ENCODE measurements around the gene ETV6. TPM values are rescaled to one million over a fixed set of nuclear protein-coding genes. Genes with fewer than 3 reads are reported as not detected.
A peak's percentile ranks its signal among the peaks of the same experiment; 100 is the strongest.

The ETV6 gene
- total RNA-seq, 1 donor from 2014 or later: 33.4 TPM

DNA sequence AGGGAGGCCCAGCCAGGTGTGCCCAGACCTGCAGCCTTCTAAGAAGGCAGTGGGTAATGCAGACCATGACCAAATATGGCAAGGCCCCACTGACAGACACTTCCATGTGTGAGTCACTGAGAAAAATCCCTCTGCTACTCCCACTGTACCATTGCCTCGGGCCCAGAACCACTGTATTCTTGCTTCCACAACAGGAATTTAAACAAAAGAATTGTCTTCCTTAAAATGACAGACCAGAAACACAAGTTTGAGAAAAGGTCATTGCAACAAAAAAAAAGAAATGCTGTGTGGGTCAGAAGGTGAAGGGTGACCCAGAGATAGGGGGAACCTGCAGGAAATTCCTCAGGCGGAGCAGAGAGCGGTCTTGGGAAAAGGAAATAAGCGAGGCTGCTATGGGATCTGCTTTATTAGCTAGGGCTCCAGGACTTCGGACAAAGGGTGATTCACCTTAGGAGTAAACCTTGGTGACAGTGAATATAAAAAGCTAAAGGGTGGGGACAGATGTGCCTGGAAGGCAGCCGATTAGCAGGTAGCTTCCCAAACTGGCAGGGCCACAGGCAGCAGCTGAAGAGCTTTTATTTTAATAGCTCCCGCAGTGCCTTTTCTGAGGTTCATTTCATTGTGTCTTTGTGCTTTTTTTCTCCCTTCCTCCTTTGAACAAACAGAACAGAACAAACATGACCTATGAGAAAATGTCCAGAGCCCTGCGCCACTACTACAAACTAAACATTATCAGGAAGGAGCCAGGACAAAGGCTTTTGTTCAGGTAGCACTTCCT is 236.0 kb downstream of the ETV6 start:
- no peak overlapping the region for H3K4me3 Mint-ChIP-seq (ENCODE audit: unreplicated experiment)
- no peaks in the 10 kb centered on the region for H3K9me3 Mint-ChIP-seq (ENCODE audit: low read depth)
- H3K36me3 Mint-ChIP-seq (ENCODE audit: low read depth): peaks cover 36% of the 10 kb centered on the region
- no peaks in the 10 kb centered on the region for H3K27me3 Mint-ChIP-seq (ENCODE audit: low read depth)
- TF ChIP-seq CTCF (IDR thresholded peaks at IDR 0.05): no peak
- no peak for DNase-seq (ENCODE audit: low spot score)
- H3K27ac Mint-ChIP-seq (ENCODE audit: unreplicated experiment): peak overlapping the region; percentile 91
- H3K4me1 Mint-ChIP-seq (ENCODE audit: low read depth): peaks cover 34% of the 10 kb centered on the region

GRCh38 chr12:11886339-11886738 is 236.9 kb downstream of the ETV6 start:
- Mint-ChIP-seq H3K9me3 (ENCODE audit: low read depth) (no peaks in the 10 kb centered on the region), H3K36me3 (ENCODE audit: low read depth) (peaks cover 40% of the 10 kb centered on the region), H3K4me1 (ENCODE audit: low read depth) (peaks cover 32% of the 10 kb centered on the region), H3K27ac (ENCODE audit: unreplicated experiment) (no peak overlapping the region), H3K4me3 (ENCODE audit: unreplicated experiment) (no peak overlapping the region), H3K27me3 (ENCODE audit: low read depth) (no peaks in the 10 kb centered on the region)
- TF ChIP-seq CTCF (IDR thresholded peaks at IDR 0.05): no peak
- DNase-seq (ENCODE audit: low spot score): no peak

- Mint-ChIP-seq H3K9me3 (ENCODE audit: low read depth) (no peaks in the 10 kb centered on the region), H3K27ac (ENCODE audit: unreplicated experiment) (peak overlapping the region; percentile 19), H3K4me1 (ENCODE audit: low read depth) (peaks cover 49% of the 10 kb centered on the region), H3K36me3 (ENCODE audit: low read depth) (peaks cover 41% of the 10 kb centered on the region), H3K4me3 (ENCODE audit: unreplicated experiment) (no peak overlapping the region), H3K27me3 (ENCODE audit: low read depth) (no peaks in the 10 kb centered on the region)
- TF ChIP-seq CTCF (IDR thresholded peaks at IDR 0.05): no peak
- DNase-seq (ENCODE audit: low spot score): no peak
These were observed 238.6 kb downstream of the ETV6 start for GRCh38 chr12:11888029-11888428.

DNA sequence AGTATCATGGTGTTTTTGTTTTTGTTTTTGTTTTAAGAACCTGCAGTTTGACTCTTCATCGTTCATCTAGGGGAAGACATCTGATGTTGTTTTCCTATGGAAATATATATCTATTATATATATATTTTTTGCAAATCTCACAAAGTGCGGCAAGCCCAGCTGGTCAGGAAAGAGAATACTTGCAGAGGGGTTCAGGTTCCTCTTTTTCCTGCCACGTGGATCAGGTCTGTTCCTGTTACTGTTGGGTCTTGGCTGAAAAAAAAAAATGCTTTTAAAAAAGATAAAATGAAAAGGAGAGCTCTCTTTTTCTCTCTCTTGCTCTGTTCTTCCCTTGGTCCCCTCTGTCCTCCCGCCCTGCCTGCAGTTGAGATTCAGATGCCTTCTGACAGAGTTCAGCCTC is 241.9 kb downstream of the ETV6 start:
- no peak for DNase-seq (ENCODE audit: low spot score)
- Mint-ChIP-seq H3K4me1 (ENCODE audit: low read depth) (peaks cover 25% of the 10 kb centered on the region), H3K9me3 (ENCODE audit: low read depth) (no peaks in the 10 kb centered on the region), H3K4me3 (ENCODE audit: unreplicated experiment) (no peak overlapping the region), H3K27ac (ENCODE audit: unreplicated experiment) (peak overlapping the region; percentile 53), H3K27me3 (ENCODE audit: low read depth) (no peaks in the 10 kb centered on the region), H3K36me3 (ENCODE audit: low read depth) (peaks cover 36% of the 10 kb centered on the region)
- no peak for TF ChIP-seq CTCF (IDR thresholded peaks at IDR 0.05)

DNA sequence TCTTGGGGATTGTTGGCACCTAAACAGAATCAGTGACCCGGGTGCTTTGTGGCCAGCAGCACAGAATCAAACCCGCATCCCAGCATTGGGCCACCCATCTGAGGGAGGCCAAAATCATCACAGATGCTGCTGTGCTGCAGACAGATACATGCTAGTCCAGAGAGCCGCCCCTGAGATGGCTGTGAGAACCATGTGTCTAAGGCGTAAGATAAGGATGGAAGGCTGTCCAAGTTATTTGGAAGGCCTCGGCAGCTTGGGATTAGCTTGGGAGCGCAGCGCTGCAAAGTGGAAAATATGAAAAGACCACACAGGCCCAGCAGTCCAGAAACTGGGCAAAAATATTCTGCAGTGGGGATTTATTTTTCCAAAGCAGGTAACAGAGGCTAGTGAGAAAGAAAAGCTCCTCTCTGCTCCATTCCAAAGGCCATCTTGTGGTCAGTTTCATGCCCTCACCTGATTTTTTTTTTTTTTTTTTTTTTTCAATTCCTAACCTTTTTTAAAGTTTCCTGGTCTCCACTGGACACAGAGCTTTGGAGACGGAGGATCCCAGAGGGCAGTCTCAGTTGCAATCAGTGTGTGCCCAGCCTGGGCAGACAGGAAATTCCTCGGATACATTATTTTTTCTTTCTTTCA is 242.4 kb downstream of the ETV6 start:
- TF ChIP-seq CTCF (IDR thresholded peaks at IDR 0.05): peak; percentile 66
- H3K27me3 Mint-ChIP-seq (ENCODE audit: low read depth): no peaks in the 10 kb centered on the region
- peaks cover 21% of the 10 kb centered on the region for H3K4me1 Mint-ChIP-seq (ENCODE audit: low read depth)
- H3K9me3 Mint-ChIP-seq (ENCODE audit: low read depth): no peaks in the 10 kb centered on the region
- no peak for DNase-seq (ENCODE audit: low spot score)
- peaks cover 31% of the 10 kb centered on the region for H3K36me3 Mint-ChIP-seq (ENCODE audit: low read depth)
- no peak overlapping the region for H3K4me3 Mint-ChIP-seq (ENCODE audit: unreplicated experiment)
- peak overlapping the region; percentile 53 for H3K27ac Mint-ChIP-seq (ENCODE audit: unreplicated experiment)
